Ishikawa (cell line): ENCODE measurements around the gene ARMC2.

Experiments used
- CEBPB ChIP-seq: IDR thresholded peaks from 2 replicates; pipeline ENCODE4 v1.6.1; 2012
- CREB1 ChIP-seq: IDR thresholded peaks from 2 replicates; pipeline ENCODE4 v1.6.1; 2012; ENCODE audit warnings: low read depth
- EGR1 ChIP-seq: IDR thresholded peaks from 2 replicates; pipeline ENCODE4 v1.6.1; 2012
- EP300 ChIP-seq: IDR thresholded peaks from 2 replicates; pipeline ENCODE4 v1.6.1; 2012; ENCODE audit warnings: borderline replicate concordance
- FOXM1 ChIP-seq: IDR thresholded peaks from 2 replicates; pipeline ENCODE4 v1.6.1; 2012; ENCODE audit warnings: low read depth, borderline replicate concordance
- MAX ChIP-seq: IDR thresholded peaks from 2 replicates; pipeline ENCODE4 v1.6.1; 2012
- NFIC ChIP-seq: IDR thresholded peaks from 2 replicates; pipeline ENCODE4 v1.6.1; 2012
- RAD21 ChIP-seq: IDR thresholded peaks from 2 replicates; pipeline ENCODE4 v1.6.1; 2012; ENCODE audit warnings: low read depth
- REST ChIP-seq: IDR thresholded peaks from 2 replicates; pipeline ENCODE4 v1.6.1; 2012; ENCODE audit warnings: low read depth, mild to moderate bottlenecking
- TAF1 ChIP-seq: IDR thresholded peaks from 2 replicates; pipeline ENCODE4 v1.6.1; 2012; ENCODE audit warnings: low read depth, mild to moderate bottlenecking
- TCF12 ChIP-seq: IDR thresholded peaks from 2 replicates; pipeline ENCODE4 v1.6.1; 2012; ENCODE audit warnings: low read depth
- TEAD4 ChIP-seq: IDR thresholded peaks from 2 replicates; pipeline ENCODE4 v1.6.1; 2012
- USF1 ChIP-seq: IDR thresholded peaks from 2 replicates; pipeline ENCODE4 v1.6.1; 2012
- YY1 ChIP-seq: IDR thresholded peaks from 2 replicates; pipeline ENCODE4 v1.6.1; 2012; ENCODE audit warnings: low read depth
- ZBTB7A ChIP-seq: IDR thresholded peaks from 2 replicates; pipeline ENCODE4 v1.6.1; 2012; ENCODE audit warnings: low read depth

ARMC2 gene

GRCh38 chr6:108884211-108885059, 36.2 kb downstream of the ARMC2 start:
- no peak for TF ChIP-seq TEAD4
- no peak for TF ChIP-seq CEBPB
- no peak for TF ChIP-seq RAD21
- TF ChIP-seq REST: no peak
- TF ChIP-seq EGR1: no peak
- no peak for TF ChIP-seq MAX
- TF ChIP-seq TCF12: no peak
- no peak for TF ChIP-seq YY1
- no peak for TF ChIP-seq FOXM1
- TF ChIP-seq NFIC: no peak
- TF ChIP-seq USF1: no peak
- TF ChIP-seq ZBTB7A: no peak
- TF ChIP-seq TAF1: no peak
- no peak for TF ChIP-seq EP300

- no peak for TF ChIP-seq TCF12
- no peak for TF ChIP-seq NFIC
- no peak for TF ChIP-seq TEAD4
- no peak for TF ChIP-seq EGR1
- no peak for TF ChIP-seq TAF1
- TF ChIP-seq MAX: no peak
- TF ChIP-seq CEBPB: no peak
- no peak for TF ChIP-seq CREB1
- TF ChIP-seq YY1: no peak
- no peak for TF ChIP-seq FOXM1
- no peak for TF ChIP-seq EP300
- no peak for TF ChIP-seq REST
- TF ChIP-seq RAD21: no peak
- TF ChIP-seq USF1: no peak
- TF ChIP-seq ZBTB7A: no peak
Measured at GRCh38 chr6:108888052-108888451, 39.8 kb downstream of the ARMC2 start.

- TF ChIP-seq REST (no peak), EGR1 (no peak), EP300 (no peak), YY1 (no peak), TCF12 (no peak), CEBPB (no peak), USF1 (no peak), NFIC (no peak), RAD21 (no peak)
Measured at GRCh38 chr6:108888745-108889144, 40.5 kb downstream of the ARMC2 start.

- TF ChIP-seq TCF12 (no peak), FOXM1 (no peak), CEBPB (no peak), EGR1 (no peak), MAX (no peak), REST (no peak), NFIC (no peak), CREB1 (no peak), TEAD4 (no peak), USF1 (no peak), ZBTB7A (no peak), RAD21 (no peak), TAF1 (no peak), YY1 (no peak), EP300 (no peak)
Measured at GRCh38 chr6:108895571-108895970, 47.3 kb downstream of the ARMC2 start.
